GM10248 (cell line): Measurements from ENCODE around the gene EMILIN1.

Source experiments
- CTCF ChIA-PET: fragments of 300-600 bp; sonication (Branson Sonifier 250); formaldehyde crosslinking; extraction: SDS; loops from one replicate; lab custom pipeline; 2021; ENCODE audit warnings: antibody characterized with exemption; lab: Yijun Ruan, JAX
- POLR2A ChIA-PET: fragments of 350-650 bp; sonication (Branson Sonifier 250); formaldehyde crosslinking; extraction: SDS; loops from one replicate; lab custom pipeline; 2020; ENCODE audit warnings: antibody characterized with exemption; lab: Yijun Ruan, JAX
- DNase-seq: peaks from one replicate; pipeline ENCODE4 v3.0.0; 2012; ENCODE audit errors: extremely low spot score
- TF ChIP-seq, protein P1 (sequence below): IDR thresholded peaks from 2 replicates; pipeline ENCODE4 v1.5.1; 2012; ENCODE audit warnings: mild to moderate bottlenecking, low read depth; ENCODE audit errors: extremely low read depth, missing control alignments, control extremely low read depth

EMILIN1 gene

GRCh38 chr2:27082773-27083409 lies 4.5 kb downstream of the EMILIN1 start:
- ChIA-PET POLR2A (interaction anchor here (0.5 kb wide), 1 partner anchor 263 kb away, joined by 6 read pairs; no protein-coding TSS in a partner anchor), CTCF (interaction anchor here (1.2 to 9.6 kb wide), 11 partner anchors 11 to 199 kb away, joined by 3 to 105 read pairs (median 6); partner anchors contain the start of genes AGBL5, OST4, PREB and TRIM54)
- TF ChIP-seq, protein P1, sequence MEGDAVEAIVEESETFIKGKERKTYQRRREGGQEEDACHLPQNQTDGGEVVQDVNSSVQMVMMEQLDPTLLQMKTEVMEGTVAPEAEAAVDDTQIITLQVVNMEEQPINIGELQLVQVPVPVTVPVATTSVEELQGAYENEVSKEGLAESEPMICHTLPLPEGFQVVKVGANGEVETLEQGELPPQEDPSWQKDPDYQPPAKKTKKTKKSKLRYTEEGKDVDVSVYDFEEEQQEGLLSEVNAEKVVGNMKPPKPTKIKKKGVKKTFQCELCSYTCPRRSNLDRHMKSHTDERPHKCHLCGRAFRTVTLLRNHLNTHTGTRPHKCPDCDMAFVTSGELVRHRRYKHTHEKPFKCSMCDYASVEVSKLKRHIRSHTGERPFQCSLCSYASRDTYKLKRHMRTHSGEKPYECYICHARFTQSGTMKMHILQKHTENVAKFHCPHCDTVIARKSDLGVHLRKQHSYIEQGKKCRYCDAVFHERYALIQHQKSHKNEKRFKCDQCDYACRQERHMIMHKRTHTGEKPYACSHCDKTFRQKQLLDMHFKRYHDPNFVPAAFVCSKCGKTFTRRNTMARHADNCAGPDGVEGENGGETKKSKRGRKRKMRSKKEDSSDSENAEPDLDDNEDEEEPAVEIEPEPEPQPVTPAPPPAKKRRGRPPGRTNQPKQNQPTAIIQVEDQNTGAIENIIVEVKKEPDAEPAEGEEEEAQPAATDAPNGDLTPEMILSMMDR = no peak
- no peak for DNase-seq

DNA sequence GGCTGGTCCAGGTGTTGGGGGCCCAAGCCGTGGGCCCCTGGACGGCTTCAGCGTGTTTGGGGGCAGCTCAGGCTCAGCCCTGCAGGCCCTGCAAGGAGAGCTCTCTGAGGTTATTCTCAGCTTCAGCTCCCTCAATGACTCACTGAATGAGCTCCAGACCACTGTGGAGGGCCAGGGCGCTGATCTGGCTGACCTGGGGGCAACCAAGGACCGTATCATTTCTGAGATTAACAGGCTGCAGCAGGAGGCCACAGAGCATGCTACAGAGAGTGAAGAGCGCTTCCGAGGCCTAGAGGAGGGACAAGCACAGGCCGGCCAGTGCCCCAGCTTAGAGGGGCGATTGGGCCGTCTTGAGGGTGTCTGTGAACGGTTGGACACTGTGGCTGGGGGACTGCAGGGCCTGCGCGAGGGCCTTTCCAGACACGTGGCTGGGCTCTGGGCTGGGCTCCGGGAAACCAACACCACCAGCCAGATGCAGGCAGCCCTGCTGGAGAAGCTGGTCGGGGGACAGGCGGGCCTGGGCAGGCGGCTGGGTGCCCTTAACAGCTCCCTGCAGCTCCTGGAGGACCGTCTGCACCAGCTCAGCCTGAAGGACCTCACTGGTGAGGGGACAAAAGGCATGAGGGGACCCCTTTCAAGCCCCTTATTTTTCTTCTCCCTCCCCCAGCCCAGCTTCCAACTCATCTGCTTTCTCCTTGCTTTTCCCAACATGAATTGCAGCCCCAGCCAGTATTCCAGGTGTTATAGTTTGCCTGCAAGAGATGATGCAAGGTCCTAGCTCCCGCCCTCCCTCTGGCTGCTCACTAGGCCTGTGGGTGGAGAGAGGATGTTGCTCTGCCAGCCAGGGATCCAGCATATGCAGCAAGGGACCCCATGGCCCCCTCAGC lies 5.2 kb downstream of the EMILIN1 start:
- CTCF ChIA-PET = interaction anchor here (0.9 to 9.6 kb wide), 11 partner anchors 11 to 237 kb away, joined by 3 to 105 read pairs (median 5); partner anchors contain the start of genes AGBL5, OST4, PREB and TRIM54
- DNase-seq = no peak

DNA sequence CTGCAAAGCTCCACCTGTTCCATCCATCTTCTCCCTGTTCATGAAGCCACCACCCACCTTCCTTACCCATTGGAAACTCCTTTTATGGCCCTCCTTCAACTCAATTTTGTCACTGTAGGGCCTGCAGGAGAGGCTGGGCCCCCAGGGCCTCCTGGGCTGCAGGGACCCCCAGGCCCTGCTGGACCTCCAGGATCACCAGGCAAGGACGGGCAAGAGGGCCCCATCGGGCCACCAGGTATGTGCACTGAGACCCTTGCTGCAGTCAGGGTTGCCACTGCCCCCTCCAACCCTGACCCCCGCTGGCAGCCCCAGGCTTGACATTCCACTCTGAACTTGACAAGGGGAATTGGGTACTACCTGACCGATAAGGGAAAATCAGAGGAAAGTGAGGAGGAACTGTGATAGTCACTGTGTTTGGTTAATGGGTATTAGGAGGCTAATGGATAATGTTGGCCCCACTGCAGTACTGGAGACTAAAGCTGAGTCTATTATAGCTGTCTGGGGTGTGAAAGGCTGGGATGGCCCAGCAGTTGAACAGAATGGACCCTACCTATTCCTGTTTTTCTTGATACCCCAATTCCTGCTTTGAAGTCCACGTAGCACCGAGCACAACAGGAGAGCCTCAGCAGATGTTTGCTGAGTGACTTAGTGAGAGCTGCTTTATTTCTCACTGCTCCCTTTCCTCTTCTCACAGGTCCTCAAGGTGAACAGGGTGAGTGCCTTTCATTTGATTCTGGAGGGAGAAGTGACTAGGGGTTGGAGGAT lies 6.1 kb downstream of the EMILIN1 start:
- POLR2A ChIA-PET = no interaction called here
- DNase-seq = no peak
- CTCF ChIA-PET = interaction anchor here (0.9 to 9.6 kb wide), 12 partner anchors 12 to 238 kb away, joined by 3 to 105 read pairs (median 5); partner anchors contain the start of genes ABHD1, AGBL5, OST4 and TRIM54
- TF ChIP-seq, protein P1 = no peak

More for the DNA sequence above, 5.2 kb downstream of the EMILIN1 start:
- POLR2A ChIA-PET = interaction anchor here (0.5 kb wide), 1 partner anchor 262 kb away, joined by 6 read pairs; no protein-coding TSS in a partner anchor
- TF ChIP-seq, protein P1 = no peak

DNA sequence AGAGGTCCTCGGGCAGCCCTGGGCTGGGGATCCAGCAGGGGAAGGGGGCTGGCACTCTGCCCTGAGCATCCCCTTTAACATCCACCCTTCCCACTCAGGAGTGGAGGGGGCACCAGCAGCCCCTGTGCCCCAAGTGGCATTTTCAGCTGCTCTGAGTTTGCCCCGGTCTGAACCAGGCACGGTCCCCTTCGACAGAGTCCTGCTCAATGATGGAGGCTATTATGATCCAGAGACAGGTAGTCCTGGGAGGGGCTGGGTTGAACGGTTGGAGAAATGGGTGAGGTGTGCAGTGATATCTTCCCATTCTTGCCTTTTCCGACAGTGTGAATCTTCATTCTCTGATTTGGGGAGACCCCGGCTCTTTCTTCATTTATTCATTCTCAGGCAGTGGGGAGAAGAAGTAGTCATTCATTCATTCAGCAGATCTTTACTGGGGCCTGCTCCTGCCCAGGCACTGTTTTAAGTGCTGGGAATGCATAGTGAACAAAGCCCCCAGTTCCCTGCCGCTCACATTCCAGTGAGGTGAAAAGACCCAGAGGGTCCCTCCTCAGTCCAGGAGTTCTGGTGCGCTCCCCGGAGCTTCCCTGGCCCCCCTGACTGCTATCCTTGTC lies 6.8 kb downstream of the EMILIN1 start:
- CTCF ChIA-PET = interaction anchor here (0.6 to 9.6 kb wide), 19 partner anchors 13 to 239 kb away, joined by 3 to 105 read pairs (median 3); partner anchors contain the start of genes ABHD1, AGBL5, MAPRE3 and TRIM54
- POLR2A ChIA-PET = no interaction called here
- TF ChIP-seq, protein P1 = no peak

DNA sequence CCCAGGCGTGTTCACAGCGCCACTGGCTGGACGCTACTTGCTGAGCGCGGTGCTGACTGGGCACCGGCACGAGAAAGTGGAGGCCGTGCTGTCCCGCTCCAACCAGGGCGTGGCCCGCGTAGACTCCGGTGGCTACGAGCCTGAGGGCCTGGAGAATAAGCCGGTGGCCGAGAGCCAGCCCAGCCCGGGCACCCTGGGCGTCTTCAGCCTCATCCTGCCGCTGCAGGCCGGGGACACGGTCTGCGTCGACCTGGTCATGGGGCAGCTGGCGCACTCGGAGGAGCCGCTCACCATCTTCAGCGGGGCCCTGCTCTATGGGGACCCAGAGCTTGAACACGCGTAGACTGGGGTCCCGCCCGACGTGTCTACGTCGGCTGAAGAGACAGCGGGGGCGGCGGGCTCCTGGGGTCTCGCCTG lies 7.3 kb downstream of the EMILIN1 start:
- DNase-seq = peak; percentile 44
- TF ChIP-seq, protein P1 = peak; percentile 68
- CTCF ChIA-PET = interaction anchor here (0.6 to 9.6 kb wide), 16 partner anchors 12 to 217 kb away, joined by 3 to 105 read pairs (median 3); partner anchors contain the start of genes ABHD1, AGBL5 and MAPRE3
- POLR2A ChIA-PET = no interaction called here

More for the DNA sequence above, 6.8 kb downstream of the EMILIN1 start:
- no peak for DNase-seq
